GM12891 (cell line): ENCODE results near the gene TBXAS1.

Source experiments
- POLR2A ChIP-seq: IDR thresholded peaks from 2 replicates; pipeline ENCODE4 v1.6.1; 2011; ENCODE audit warnings: low read depth, low read length, control low read depth
- POLR2AphosphoS5 ChIP-seq: IDR thresholded peaks from 2 replicates; pipeline ENCODE4 v1.6.1; 2011; ENCODE audit warnings: low read depth, low read length, control low read depth
- SPI1 ChIP-seq: IDR thresholded peaks from 2 replicates; pipeline ENCODE4 v1.6.1; 2011; ENCODE audit warnings: low read depth, low read length, control low read depth
- TAF1 ChIP-seq: IDR thresholded peaks from 2 replicates; pipeline ENCODE4 v1.6.1; 2011; ENCODE audit warnings: low read depth, low read length, control low read depth

GRCh38 chr7:139959285-139959628 is 130.2 kb downstream of the TBXAS1 start:
- TF ChIP-seq POLR2A (no peak), POLR2AphosphoS5 (no peak), SPI1 (no peak), TAF1 (no peak)
